Stimulated activated memory B cell treated with anti-CD40 and anti-IgM and Interleukin-4, amounts not matched to agents 10 μg/mL and 1 μg/mL and 100 μg/mL, for 72 hours (primary cell): ENCODE measurements around the gene ANTXRL.
"Not testable (repeated sequence)": the region's sequence is repeated elsewhere in the genome, so short reads cannot be mapped to it uniquely, and the experiment has no call there.

Experiments used
- ATAC-seq: fragments of 150-1000 bp; cut with Tn5 transposase; 2 replicates; pipeline ENCODE4 v1.10.0; 2021
- H3K27ac Mint-ChIP-seq: one replicate; pipeline ENCODE4 v1.8.0; 2022; ENCODE audit warnings: mild to moderate bottlenecking, mixed read lengths
- H3K27me3 Mint-ChIP-seq: one replicate; pipeline ENCODE4 v1.8.0; 2022; ENCODE audit warnings: mixed read lengths
- H3K36me3 Mint-ChIP-seq: one replicate; pipeline ENCODE4 v1.8.0; 2022; ENCODE audit warnings: mixed read lengths
- H3K4me1 Mint-ChIP-seq: one replicate; pipeline ENCODE4 v1.8.0; 2022; ENCODE audit warnings: mixed read lengths
- H3K4me3 Mint-ChIP-seq: one replicate; pipeline ENCODE4 v1.8.0; 2022; ENCODE audit warnings: mild to moderate bottlenecking, moderate library complexity, mixed read lengths
- H3K9me3 Mint-ChIP-seq: one replicate; pipeline ENCODE4 v1.8.0; 2022; ENCODE audit warnings: mixed read lengths

ANTXRL gene

DNA sequence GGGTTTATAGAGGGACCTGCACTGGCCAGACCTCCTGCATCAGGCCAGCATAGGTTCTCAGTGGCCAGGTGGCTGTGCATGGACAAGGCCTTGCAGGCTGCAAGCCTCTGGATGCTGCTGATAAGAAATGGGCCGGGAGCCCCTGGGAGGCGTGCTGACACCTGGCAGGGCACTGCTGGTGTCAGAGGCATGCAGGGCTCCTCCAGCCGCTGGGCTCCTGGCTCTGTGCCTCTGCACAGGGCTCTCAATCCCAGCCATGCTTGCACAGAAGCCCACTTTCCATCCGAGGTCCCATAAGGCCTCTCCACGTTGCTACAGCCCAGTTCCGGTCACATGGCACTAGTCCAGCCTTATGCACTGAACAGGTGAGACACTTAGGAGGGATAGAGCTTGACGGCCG is 27.3 kb downstream of the ANTXRL start:
- peaks cover 22% of the 10 kb centered on the region for H3K27me3 Mint-ChIP-seq
- no peak overlapping the region for H3K27ac Mint-ChIP-seq
- no peaks in the 10 kb centered on the region for H3K4me1 Mint-ChIP-seq
- H3K4me3 Mint-ChIP-seq, result no peak overlapping the region
- no peaks in the 10 kb centered on the region for H3K9me3 Mint-ChIP-seq
- no peak for ATAC-seq
- no peaks in the 10 kb centered on the region for H3K36me3 Mint-ChIP-seq

DNA sequence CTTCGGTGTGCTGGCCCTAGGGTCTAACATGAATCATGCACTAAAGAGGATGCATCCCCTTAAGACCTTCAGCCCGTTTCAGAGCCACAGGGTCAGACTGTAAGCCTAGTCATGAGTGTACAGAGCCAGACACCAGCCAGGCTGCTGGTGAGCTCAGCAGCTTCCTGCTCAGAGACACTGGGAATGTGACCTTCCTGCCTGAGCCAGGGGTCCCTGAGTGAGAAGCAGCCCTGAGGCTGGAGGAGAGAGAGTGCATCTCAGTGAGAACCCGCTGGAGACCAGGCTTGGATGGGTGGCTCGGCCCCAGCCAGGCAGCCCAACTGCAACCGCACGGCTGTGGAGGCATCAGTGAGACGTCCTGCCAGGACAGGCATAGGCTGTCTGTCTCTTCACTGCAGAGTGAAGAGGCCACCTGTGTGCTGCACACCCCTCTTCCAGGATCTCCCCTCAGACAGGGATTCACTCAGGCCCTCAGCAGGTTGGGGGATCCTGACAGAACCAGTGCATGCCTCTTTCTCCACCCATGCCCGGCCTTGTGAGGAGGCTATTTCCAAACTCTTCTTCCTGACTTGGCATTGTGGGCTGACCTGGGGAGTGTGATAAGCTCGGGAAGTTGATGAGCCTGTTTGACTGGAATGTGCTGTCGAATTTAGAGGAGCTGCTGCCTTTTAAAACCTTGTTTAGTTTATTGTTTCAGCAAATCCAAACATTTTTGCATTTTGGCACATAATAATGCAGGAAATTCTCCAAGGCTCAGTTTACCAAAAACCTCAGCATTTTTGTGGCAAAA is 28.5 kb downstream of the ANTXRL start:
- not testable (repeated sequence) for ATAC-seq, H3K9me3 Mint-ChIP-seq, H3K4me3 Mint-ChIP-seq, H3K36me3 Mint-ChIP-seq, H3K27ac Mint-ChIP-seq, H3K4me1 Mint-ChIP-seq
- peaks cover 10% of the 10 kb centered on the region for H3K27me3 Mint-ChIP-seq

DNA sequence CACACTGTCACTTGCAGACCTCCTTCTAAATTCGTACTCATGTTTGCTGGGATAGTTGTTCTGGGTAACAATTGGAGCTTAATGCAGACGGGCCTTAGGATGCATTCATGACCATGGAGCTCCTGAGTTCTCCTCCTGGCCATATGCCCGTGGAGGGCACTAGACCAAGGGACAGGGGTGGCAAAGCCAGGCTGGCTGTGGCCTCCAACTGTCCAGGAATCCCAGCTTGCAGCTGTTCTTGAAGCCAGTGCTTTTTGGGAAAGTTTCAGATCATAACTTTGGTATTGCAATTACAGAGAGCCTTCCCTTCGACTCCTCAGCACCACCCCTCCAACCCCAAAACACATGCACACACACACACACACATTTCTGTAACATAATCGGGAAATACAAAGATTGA is 30.6 kb downstream of the ANTXRL start:
- ATAC-seq, result no peak
- Mint-ChIP-seq H3K27me3 (peaks cover 8% of the 10 kb centered on the region), H3K4me3 (no peak overlapping the region), H3K9me3 (no peaks in the 10 kb centered on the region), H3K36me3 (no peaks in the 10 kb centered on the region), H3K4me1 (no peaks in the 10 kb centered on the region), H3K27ac (no peak overlapping the region)

DNA sequence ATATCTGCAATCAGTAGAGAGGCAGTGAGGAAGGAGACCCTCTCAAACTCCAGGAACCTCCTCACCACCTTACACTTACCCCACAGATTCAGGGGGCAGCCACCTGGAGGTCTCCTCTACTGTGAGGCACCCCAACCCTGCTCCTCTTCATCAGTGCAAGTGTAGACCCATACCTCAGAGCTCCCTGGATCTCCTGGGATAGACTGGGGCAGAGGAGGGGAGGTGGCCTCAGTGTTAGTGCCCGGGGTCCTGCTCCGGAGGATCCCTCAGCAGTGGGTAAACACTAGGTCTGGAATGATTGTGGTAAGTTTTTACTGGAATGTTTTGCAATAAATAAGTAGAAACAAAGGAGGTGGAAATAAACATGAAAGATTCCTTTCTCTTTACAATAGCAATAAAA is 31.1 kb downstream of the ANTXRL start:
- Mint-ChIP-seq H3K4me3 (no peak overlapping the region), H3K36me3 (no peaks in the 10 kb centered on the region), H3K27ac (no peak overlapping the region), H3K9me3 (no peaks in the 10 kb centered on the region), H3K27me3 (peaks cover 3% of the 10 kb centered on the region), H3K4me1 (no peaks in the 10 kb centered on the region)
- no peak for ATAC-seq

DNA sequence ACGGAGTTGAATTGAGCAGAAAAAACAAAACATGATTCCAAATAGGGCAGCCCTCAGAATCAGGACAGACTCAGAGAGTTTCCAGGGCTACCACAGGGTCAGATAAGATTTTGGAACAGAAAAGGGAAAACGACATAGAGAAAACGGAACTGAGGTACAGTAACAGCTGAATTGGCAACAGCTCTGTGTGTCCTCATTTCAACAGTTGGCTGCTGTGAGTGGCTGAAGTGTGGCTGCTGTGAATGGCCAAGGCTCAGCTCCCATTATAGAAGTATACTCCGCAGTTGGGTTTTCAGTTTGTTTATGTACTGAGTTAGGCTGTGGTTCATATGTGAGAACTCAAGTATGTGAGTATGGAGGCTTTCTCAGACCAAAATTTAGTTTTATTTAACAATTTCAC is 32.0 kb downstream of the ANTXRL start:
- Mint-ChIP-seq H3K27me3 (no peaks in the 10 kb centered on the region), H3K27ac (no peak overlapping the region), H3K4me3 (no peak overlapping the region), H3K9me3 (no peaks in the 10 kb centered on the region), H3K4me1 (no peaks in the 10 kb centered on the region), H3K36me3 (no peaks in the 10 kb centered on the region)
- ATAC-seq, result no peak

DNA sequence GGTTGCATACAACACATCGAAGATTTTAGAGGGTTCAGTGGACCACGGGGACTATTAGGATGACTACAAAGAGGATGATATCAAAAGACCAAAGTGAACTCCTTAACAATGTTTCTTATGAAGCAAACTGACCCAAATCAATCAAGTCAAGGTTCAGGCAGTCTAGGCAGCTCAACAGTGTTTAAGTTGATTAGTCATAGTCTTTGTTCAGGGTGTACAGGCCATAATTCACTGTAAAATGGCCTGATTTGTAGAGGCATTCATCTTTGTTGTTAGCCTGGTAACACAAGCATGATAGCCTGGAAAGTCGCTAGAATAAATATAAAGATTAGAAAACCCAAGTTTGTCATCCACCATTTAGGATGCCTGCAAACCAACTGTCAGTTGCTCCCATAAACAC is 32.6 kb downstream of the ANTXRL start:
- no peaks in the 10 kb centered on the region for H3K4me1 Mint-ChIP-seq
- H3K27me3 Mint-ChIP-seq, result no peaks in the 10 kb centered on the region
- H3K27ac Mint-ChIP-seq, result no peak overlapping the region
- no peak for ATAC-seq
- no peaks in the 10 kb centered on the region for H3K36me3 Mint-ChIP-seq
- no peaks in the 10 kb centered on the region for H3K9me3 Mint-ChIP-seq
- no peak overlapping the region for H3K4me3 Mint-ChIP-seq

DNA sequence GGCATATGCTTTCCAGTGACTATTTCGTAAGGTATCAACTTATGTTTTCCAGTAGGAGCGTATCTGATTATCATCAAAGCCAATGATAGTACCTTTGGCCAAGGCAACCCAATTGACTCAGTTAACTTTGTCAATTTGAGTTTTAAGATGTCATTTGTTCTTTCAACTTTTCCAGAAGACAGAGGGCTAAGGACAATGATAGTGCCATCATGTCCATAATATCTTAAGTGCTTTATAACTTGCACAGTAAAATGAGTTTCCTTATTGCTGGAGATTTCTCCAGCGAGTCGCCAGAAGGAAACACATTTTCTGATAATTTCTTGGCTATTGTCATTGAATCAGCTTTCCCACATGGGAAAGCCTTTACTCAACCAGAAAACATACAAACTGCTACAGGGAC is 35.0 kb downstream of the ANTXRL start:
- Mint-ChIP-seq H3K9me3 (no peaks in the 10 kb centered on the region), H3K27me3 (peaks cover 2% of the 10 kb centered on the region), H3K4me1 (no peaks in the 10 kb centered on the region), H3K27ac (no peak overlapping the region), H3K4me3 (no peak overlapping the region), H3K36me3 (no peaks in the 10 kb centered on the region)
- no peak for ATAC-seq

DNA sequence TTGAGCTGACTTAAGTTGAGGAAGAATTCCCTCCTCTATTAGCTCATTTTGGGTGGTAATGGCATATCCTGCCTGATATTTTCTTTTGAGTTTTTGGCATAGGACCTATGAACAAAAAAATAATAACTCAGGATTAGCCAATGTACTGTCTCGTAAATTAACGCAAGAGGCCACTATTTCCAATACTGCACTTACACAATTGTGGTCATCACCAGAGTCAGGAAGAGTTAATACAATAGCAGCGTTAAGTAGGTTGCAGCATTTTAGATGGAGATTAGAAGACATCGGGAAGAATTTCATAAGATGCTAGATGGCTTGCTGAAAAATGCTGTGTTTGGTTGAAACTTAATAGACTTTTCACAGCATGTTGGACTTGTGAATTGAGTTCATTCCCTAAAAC is 36.4 kb downstream of the ANTXRL start:
- Mint-ChIP-seq H3K27me3 (peaks cover 13% of the 10 kb centered on the region), H3K9me3 (no peaks in the 10 kb centered on the region), H3K4me1 (no peaks in the 10 kb centered on the region), H3K4me3 (no peak overlapping the region), H3K27ac (no peak overlapping the region), H3K36me3 (no peaks in the 10 kb centered on the region)
- no peak for ATAC-seq

DNA sequence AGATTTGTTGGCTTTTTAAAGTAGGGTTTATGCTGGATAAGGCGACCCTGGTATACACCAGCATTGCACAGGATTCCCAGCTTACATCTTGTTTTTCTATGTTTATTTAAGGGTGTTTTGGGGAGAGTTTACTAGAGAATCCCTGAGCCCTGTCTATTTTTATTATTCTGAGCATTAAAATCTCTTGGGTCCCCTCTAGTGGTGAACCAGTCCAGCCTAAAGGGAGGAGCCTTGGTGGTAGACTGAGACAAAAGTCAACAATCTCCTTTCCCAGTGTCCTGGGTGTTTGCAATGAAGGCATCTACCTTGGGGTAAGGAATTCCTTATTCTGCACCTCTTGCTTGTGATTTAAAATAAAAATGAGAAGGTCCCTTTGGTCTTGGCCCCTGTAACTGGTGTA is 38.2 kb downstream of the ANTXRL start:
- no peaks in the 10 kb centered on the region for H3K36me3 Mint-ChIP-seq
- H3K4me3 Mint-ChIP-seq, result no peak overlapping the region
- no peaks in the 10 kb centered on the region for H3K9me3 Mint-ChIP-seq
- no peak overlapping the region for H3K27ac Mint-ChIP-seq
- ATAC-seq, result no peak
- H3K4me1 Mint-ChIP-seq, result no peaks in the 10 kb centered on the region
- peaks cover 13% of the 10 kb centered on the region for H3K27me3 Mint-ChIP-seq

DNA sequence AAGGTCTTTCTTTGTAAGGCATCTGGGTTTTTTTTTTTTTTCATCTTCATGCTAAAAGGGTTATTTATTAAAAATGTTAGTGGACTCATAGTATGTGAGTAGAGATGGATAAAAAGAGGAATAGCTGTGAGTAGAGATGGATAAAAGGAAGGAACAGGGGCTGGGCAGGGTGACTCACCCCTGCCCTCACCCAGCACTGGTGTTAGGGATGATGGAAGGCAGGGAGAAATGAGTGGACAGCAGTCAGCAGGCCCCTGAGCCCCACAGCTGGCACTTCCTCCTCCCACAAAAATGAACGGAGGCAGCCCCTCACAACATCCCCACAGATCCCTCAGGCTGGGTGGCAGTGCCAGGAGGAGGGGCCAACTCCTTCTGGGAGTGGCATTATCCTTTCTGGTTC is 39.3 kb downstream of the ANTXRL start:
- no peak for ATAC-seq
- Mint-ChIP-seq H3K9me3 (no peaks in the 10 kb centered on the region), H3K27me3 (peaks cover 15% of the 10 kb centered on the region), H3K36me3 (no peaks in the 10 kb centered on the region), H3K4me1 (no peaks in the 10 kb centered on the region), H3K27ac (no peak overlapping the region), H3K4me3 (no peak overlapping the region)

DNA sequence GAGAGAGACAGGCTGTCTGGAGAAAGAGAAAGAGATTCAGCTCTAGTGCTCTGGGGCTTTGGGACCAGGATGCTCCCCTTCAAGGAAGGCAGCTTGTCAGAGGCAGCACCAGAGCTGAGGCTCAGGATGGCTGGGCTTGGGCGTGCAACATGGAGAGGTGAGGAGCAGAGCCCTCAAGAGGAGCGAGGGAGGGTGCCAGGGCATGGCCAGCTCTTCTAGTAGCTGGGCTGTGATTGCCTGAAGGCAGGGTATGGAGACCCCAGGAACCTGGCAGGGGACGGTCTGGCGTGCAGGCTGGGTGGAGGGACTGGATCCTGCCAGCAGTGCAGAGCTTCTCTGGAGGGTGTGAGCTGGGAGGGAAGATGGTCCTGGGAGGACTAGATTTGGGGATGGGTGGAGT is 40.2 kb downstream of the ANTXRL start:
- no peaks in the 10 kb centered on the region for H3K36me3 Mint-ChIP-seq
- no peaks in the 10 kb centered on the region for H3K4me1 Mint-ChIP-seq
- ATAC-seq, result no peak
- no peak overlapping the region for H3K27ac Mint-ChIP-seq
- no peaks in the 10 kb centered on the region for H3K9me3 Mint-ChIP-seq
- peaks cover 23% of the 10 kb centered on the region for H3K27me3 Mint-ChIP-seq
- no peak overlapping the region for H3K4me3 Mint-ChIP-seq

DNA sequence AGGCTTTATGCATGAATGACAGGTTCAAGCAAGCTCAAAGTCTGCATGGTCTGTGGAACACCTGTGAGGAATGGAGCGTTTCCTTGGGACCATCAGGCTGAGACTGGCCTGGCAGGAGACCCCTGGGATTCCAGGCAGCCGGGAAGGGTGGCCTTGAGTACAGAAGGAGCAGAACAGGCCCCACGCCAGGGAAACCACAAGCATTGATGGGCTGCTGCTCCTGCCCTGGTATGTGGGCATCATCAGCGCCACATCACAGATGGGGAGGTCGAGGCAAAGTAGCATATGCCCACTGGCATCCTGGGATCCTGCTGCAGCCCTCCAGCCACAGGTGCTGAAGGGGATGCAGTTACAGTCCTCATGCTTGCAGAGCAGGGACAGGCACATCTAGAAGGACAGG is 40.9 kb downstream of the ANTXRL start:
- H3K27ac Mint-ChIP-seq, result no peak overlapping the region
- H3K27me3 Mint-ChIP-seq, result peaks cover 23% of the 10 kb centered on the region
- H3K9me3 Mint-ChIP-seq, result no peaks in the 10 kb centered on the region
- H3K4me1 Mint-ChIP-seq, result no peaks in the 10 kb centered on the region
- ATAC-seq, result no peak
- no peak overlapping the region for H3K4me3 Mint-ChIP-seq
- no peaks in the 10 kb centered on the region for H3K36me3 Mint-ChIP-seq

DNA sequence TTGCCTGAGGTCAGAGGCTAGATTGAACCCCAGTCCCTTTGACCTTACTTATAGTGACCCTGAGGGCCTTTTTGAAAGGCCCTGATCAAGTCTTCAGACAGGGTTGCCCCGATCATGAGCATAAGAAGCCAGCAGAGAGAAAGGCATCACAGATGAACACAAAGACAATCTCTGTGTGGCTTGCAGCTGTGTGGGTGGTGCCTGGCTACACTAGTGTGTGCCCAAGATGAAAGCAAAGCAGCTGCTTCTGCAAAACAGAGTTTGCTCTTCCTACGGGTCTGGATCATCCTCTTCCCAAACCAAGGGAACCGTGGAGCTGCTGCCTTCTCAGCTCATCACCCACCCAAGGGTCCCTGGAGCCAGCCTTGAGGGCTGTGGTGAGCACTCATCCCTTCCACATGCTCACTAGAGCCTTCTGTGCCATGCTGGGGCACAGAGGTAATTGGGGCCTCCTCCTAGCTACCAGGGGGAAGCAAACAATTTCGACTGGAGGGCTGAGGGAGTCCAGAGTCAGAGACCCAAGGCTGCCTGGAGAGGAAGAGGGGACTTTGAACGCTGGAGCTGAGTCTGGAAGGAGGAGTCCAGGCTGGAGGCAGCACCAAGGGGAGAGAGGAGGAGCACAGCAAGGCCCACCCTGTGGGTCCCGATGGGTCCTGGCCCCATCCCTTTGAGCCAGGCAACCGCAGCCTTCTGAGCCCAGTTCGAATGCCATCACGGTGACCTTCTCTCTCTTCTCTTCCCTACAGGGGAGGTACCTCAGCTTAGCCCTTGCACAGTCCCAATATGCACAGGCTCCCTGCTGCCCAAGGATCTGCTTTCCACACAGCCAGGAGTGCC is 42.3 kb downstream of the ANTXRL start:
- Mint-ChIP-seq H3K4me3 (no peak overlapping the region), H3K9me3 (no peaks in the 10 kb centered on the region), H3K4me1 (no peaks in the 10 kb centered on the region), H3K27me3 (peaks cover 23% of the 10 kb centered on the region), H3K36me3 (no peaks in the 10 kb centered on the region), H3K27ac (no peak overlapping the region)
- peak; percentile 28 for ATAC-seq

DNA sequence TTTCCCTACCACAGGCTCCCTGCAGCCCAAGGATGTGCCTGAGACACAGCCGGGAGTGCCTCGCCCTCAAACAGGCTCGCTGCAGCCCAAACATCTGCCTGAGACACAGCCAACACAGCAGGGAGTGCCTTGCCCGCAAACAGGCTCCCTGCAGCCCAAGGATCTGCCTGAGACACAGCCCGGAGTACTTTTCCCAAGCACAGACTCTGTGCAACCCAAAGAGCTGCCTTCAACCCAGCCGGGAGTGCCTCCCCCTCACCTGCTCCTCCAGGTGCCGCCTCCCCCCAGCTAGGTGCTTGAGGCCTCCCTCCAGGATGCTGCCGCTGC is 42.9 kb downstream of the ANTXRL start:
- Mint-ChIP-seq H3K36me3 (no peaks in the 10 kb centered on the region), H3K27me3 (peaks cover 23% of the 10 kb centered on the region), H3K4me3 (no peak overlapping the region), H3K27ac (no peak overlapping the region), H3K4me1 (no peaks in the 10 kb centered on the region), H3K9me3 (no peaks in the 10 kb centered on the region)
- ATAC-seq, result peak; percentile 16

DNA sequence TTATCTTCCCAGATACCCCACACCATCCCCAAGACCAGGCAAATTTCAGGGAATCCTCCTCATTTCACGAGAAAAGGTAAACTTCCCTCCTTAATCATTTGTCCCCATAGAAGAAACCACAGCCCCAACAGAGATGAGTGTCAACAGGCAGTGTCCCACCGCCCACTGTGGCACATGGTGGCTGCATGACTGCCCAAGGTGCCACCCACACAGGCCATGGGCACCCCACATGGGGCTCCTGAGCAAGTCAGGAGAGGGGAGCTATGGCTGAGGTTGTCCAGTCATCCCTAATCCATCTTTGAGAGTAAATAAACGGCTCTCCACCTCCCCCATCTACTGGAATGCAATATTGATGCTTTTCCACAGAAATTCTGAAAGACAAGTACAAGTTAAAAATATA is 44.1 kb downstream of the ANTXRL start:
- peak; percentile 48 for ATAC-seq
- H3K4me1 Mint-ChIP-seq, result no peaks in the 10 kb centered on the region
- H3K36me3 Mint-ChIP-seq, result no peaks in the 10 kb centered on the region
- H3K9me3 Mint-ChIP-seq, result no peaks in the 10 kb centered on the region
- no peak overlapping the region for H3K4me3 Mint-ChIP-seq
- no peak overlapping the region for H3K27ac Mint-ChIP-seq
- peaks cover 23% of the 10 kb centered on the region for H3K27me3 Mint-ChIP-seq

DNA sequence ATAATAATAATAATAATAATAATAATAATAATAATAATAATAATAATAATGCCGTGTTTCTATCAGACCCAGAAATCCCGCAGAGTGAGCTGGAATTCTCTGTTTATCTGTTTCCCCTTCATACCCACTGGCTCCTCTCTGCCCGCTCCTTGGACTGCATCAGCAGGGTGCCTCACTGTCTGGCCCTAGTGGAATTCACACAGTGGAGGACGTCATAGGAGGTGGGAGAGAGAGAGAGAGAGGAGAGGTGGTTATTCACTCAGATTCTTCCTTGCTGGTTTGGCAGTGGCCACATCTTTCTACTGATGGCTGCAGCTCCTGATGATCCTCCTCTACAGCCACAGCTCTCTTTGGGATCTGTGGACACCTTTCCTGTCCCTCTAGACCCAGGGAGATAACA is 78.7 kb downstream of the ANTXRL start:
- H3K27ac Mint-ChIP-seq, H3K9me3 Mint-ChIP-seq, H3K4me1 Mint-ChIP-seq, H3K27me3 Mint-ChIP-seq, H3K4me3 Mint-ChIP-seq, H3K36me3 Mint-ChIP-seq, ATAC-seq: not testable (repeated sequence)
